Nephron (organoid): ENCODE data around the gene DPH1.
A peak's percentile ranks its signal among the peaks of the same experiment; 100 is the strongest.

Experiments
- H3K27ac Mint-ChIP-seq, 3 experiments: 2 replicates each; pipeline ENCODE4 v1.8.0; 2020; ENCODE audit warnings: mixed read lengths in 3 of 3, mild to moderate bottlenecking in 2 of 3, moderate library complexity in 1 of 3
- H3K27me3 Mint-ChIP-seq: 2 replicates; pipeline ENCODE4 v1.8.0; 2021; ENCODE audit warnings: low read depth, mild to moderate bottlenecking, moderate library complexity, mixed read lengths
- H3K36me3 Mint-ChIP-seq: 2 replicates; pipeline ENCODE4 v1.8.0; 2020; ENCODE audit warnings: low read depth, mixed read lengths
- H3K4me1 Mint-ChIP-seq: 2 replicates; pipeline ENCODE4 v1.8.0; 2020; ENCODE audit warnings: mixed read lengths
- H3K4me3 Mint-ChIP-seq, 3 experiments: 2 replicates each; pipeline ENCODE4 v1.8.0; 2020; ENCODE audit warnings: mild to moderate bottlenecking in 3 of 3, mixed read lengths in 3 of 3, moderate library complexity in 2 of 3
- H3K9me3 Mint-ChIP-seq: 2 replicates; pipeline ENCODE4 v1.8.0; 2020; ENCODE audit warnings: mixed read lengths
- TF ChIP-seq, protein P1 (sequence below), 3 experiments: fragments of 200-600 bp; sonication (generic); IDR thresholded peaks; one replicate each; pipeline ENCODE4 v1.5.0; 2021; ENCODE audit warnings: antibody characterized with exemption in 3 of 3; ENCODE audit not compliant: unreplicated experiment in 3 of 3

DPH1 gene

DNA sequence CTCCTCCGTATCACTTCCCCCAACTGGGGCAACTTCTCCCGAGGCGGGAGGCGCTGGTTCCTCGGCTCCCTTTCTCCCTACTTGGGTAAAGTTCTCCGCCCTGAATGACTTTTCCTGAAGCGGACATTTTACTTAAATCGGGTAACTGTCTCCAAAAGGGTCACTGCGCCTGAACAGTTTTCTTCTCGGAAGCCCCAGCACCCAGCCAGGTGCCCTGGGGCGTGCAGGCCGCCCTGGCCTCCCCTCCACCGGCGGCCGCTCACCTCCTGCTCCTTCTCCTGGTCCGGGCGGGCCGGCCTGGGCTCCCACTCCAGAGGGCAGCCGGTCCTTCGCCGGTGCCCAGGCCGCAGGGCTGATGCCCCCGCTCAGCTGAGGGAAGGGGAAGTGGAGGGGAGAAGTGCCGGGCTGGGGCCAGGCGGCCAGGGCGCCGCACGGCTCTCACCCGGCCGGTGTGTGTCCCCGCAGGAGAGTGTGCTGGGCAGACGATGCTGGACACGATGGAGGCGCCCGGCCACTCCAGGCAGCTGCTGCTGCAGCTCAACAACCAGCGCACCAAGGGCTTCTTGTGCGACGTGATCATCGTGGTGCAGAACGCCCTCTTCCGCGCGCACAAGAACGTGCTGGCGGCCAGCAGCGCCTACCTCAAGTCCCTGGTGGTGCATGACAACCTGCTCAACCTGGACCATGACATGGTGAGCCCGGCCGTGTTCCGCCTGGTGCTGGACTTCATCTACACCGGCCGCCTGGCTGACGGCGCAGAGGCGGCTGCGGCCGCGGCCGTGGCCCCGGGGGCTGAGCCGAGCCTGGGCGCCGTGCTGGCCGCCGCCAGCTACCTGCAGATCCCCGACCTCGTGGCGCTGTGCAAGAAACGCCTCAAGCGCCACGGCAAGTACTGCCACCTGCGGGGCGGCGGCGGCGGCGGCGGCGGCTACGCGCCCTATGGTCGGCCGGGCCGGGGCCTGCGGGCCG lies 26.5 kb downstream of the DPH1 start:
- Mint-ChIP-seq H3K27me3 (peaks cover 64% of the 10 kb centered on the region), H3K4me1 (peaks cover 30% of the 10 kb centered on the region), H3K36me3 (peaks cover 23% of the 10 kb centered on the region), H3K27ac (peak overlapping the region; percentile 47 to 92 (median 80)), H3K4me3 (peak overlapping the region; percentile 78 to 85 (median 85)), H3K9me3 (no peaks in the 10 kb centered on the region)
- TF ChIP-seq, protein P1, sequence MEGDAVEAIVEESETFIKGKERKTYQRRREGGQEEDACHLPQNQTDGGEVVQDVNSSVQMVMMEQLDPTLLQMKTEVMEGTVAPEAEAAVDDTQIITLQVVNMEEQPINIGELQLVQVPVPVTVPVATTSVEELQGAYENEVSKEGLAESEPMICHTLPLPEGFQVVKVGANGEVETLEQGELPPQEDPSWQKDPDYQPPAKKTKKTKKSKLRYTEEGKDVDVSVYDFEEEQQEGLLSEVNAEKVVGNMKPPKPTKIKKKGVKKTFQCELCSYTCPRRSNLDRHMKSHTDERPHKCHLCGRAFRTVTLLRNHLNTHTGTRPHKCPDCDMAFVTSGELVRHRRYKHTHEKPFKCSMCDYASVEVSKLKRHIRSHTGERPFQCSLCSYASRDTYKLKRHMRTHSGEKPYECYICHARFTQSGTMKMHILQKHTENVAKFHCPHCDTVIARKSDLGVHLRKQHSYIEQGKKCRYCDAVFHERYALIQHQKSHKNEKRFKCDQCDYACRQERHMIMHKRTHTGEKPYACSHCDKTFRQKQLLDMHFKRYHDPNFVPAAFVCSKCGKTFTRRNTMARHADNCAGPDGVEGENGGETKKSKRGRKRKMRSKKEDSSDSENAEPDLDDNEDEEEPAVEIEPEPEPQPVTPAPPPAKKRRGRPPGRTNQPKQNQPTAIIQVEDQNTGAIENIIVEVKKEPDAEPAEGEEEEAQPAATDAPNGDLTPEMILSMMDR (IDR thresholded peaks at IDR 0.05; ENCODE audit: unreplicated experiment in 3 of 3): no peak

DNA sequence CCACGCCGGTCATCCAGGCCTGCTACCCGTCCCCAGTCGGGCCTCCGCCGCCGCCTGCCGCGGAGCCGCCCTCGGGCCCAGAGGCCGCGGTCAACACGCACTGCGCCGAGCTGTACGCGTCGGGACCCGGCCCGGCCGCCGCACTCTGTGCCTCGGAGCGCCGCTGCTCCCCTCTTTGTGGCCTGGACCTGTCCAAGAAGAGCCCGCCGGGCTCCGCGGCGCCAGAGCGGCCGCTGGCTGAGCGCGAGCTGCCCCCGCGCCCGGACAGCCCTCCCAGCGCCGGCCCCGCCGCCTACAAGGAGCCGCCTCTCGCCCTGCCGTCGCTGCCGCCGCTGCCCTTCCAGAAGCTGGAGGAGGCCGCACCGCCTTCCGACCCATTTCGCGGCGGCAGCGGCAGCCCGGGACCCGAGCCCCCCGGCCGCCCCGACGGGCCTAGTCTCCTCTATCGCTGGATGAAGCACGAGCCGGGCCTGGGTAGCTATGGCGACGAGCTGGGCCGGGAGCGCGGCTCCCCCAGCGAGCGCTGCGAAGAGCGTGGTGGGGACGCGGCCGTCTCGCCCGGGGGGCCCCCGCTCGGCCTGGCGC lies 27.3 kb downstream of the DPH1 start:
- H3K27me3 Mint-ChIP-seq: peaks cover 64% of the 10 kb centered on the region
- H3K4me1 Mint-ChIP-seq: peaks cover 31% of the 10 kb centered on the region
- peaks cover 30% of the 10 kb centered on the region for H3K36me3 Mint-ChIP-seq
- peak overlapping the region in 1 of 3 experiments; percentile 23 for H3K4me3 Mint-ChIP-seq
- TF ChIP-seq, protein P1 (IDR thresholded peaks at IDR 0.05; ENCODE audit: unreplicated experiment in 3 of 3): no peak
- H3K9me3 Mint-ChIP-seq: no peaks in the 10 kb centered on the region
- H3K27ac Mint-ChIP-seq: peak overlapping the region in 2 of 3 experiments; percentile 65 to 81

DNA sequence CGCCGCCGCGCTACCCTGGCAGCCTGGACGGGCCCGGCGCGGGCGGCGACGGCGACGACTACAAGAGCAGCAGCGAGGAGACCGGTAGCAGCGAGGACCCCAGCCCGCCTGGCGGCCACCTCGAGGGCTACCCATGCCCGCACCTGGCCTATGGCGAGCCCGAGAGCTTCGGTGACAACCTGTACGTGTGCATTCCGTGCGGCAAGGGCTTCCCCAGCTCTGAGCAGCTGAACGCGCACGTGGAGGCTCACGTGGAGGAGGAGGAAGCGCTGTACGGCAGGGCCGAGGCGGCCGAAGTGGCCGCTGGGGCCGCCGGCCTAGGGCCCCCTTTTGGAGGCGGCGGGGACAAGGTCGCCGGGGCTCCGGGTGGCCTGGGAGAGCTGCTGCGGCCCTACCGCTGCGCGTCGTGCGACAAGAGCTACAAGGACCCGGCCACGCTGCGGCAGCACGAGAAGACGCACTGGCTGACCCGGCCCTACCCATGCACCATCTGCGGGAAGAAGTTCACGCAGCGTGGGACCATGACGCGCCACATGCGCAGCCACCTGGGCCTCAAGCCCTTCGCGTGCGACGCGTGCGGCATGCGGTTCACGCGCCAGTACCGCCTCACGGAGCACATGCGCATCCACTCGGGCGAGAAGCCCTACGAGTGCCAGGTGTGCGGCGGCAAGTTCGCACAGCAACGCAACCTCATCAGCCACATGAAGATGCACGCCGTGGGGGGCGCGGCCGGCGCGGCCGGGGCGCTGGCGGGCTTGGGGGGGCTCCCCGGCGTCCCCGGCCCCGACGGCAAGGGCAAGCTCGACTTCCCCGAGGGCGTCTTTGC lies 28.0 kb downstream of the DPH1 start:
- TF ChIP-seq, protein P1 (IDR thresholded peaks at IDR 0.05; ENCODE audit: unreplicated experiment in 3 of 3): no peak
- H3K36me3 Mint-ChIP-seq: peaks cover 35% of the 10 kb centered on the region

DNA sequence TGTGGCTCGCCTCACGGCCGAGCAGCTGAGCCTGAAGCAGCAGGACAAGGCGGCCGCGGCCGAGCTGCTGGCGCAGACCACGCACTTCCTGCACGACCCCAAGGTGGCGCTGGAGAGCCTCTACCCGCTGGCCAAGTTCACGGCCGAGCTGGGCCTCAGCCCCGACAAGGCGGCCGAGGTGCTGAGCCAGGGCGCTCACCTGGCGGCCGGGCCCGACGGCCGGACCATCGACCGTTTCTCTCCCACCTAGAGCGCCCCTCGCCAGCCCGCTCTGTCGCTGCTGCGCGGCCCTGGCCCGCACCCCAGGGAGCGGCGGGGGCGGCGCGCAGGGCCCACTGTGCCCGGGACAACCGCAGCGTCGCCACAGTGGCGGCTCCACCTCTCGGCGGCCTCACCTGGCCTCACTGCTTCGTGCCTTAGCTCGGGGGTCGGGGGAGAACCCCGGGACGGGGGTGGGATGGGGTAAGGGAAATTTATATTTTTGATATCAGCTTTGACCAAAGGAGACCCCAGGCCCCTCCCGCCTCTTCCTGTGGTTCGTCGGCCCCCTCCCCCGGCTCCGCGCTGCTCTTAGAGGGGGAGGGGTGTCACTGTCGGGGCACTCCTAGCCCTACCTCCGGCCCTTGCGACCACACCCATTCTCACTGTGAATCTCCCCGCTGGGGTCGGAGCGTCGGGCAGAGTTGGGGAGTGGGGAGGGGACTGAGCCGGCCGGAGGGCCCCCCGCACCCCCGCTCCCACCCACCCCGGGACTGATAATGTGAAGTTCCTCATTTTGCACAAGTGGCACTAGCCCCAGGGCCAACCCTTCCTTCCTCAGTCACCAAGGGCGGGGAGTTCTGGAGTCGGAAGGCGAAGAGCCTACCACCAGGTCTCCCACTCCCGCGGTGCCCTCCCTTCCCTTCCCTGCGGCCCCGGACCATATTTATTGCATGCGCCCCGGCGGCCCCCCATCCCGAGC lies 28.9 kb downstream of the DPH1 start:
- Mint-ChIP-seq H3K27me3 (peaks cover 56% of the 10 kb centered on the region), H3K4me1 (peaks cover 41% of the 10 kb centered on the region), H3K27ac (peak overlapping the region; percentile 83 to 95 (median 93)), H3K9me3 (no peaks in the 10 kb centered on the region), H3K4me3 (peak overlapping the region; percentile 81 to 86 (median 82)), H3K36me3 (peaks cover 43% of the 10 kb centered on the region)
- TF ChIP-seq, protein P1 (IDR thresholded peaks at IDR 0.05; ENCODE audit: unreplicated experiment in 3 of 3): peak; percentile 58 to 63 (median 62)

More for the DNA sequence above, 28.0 kb downstream of the DPH1 start:
- Mint-ChIP-seq H3K9me3 (no peaks in the 10 kb centered on the region), H3K4me1 (peaks cover 37% of the 10 kb centered on the region), H3K27ac (peak overlapping the region; percentile 64 to 81 (median 65)), H3K4me3 (peak overlapping the region; percentile 74 to 79 (median 78)), H3K27me3 (peaks cover 64% of the 10 kb centered on the region)
